OCI-LY1 (cell line): Measurements from ENCODE around the gene CYB5B.

Source experiments
- EZH2 ChIP-seq: fragments of 200-600 bp; sonication (generic), shearing (Covaris generic); IDR thresholded peaks from 2 replicates; pipeline ENCODE4 v1.8.0; 2017; ENCODE audit warnings: borderline replicate concordance, mixed run types, mild to moderate bottlenecking, antibody characterized with exemption, low read length, moderate library complexity, mixed read lengths
- TF ChIP-seq, protein P1 (sequence below): fragments of 200-600 bp; sonication (generic), shearing (Covaris generic); IDR thresholded peaks from 2 replicates; pipeline ENCODE4 v1.5.1; 2017; ENCODE audit warnings: mild to moderate bottlenecking, antibody characterized with exemption, low read length, moderate library complexity, mixed read lengths

DNA sequence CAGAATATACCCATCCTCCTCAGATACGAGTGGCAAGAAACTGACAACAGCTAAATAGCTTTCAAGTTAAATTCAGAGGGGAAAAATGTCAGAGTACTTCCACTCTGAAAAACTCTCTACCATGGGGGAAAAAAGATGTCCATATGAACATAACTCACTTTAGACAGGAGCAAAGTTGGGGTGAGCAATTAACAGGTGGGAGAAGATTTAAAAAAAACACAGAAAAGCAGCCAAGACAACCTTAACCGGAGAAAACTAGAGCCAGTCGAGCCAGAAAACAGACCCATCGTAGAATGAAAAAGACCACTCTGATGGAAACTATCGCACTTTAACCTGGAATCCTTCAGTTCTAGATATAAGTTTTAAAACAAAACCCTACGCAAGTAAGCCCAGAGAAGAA, 39.4 kb upstream of the CYB5B start:
- TF ChIP-seq, protein P1, sequence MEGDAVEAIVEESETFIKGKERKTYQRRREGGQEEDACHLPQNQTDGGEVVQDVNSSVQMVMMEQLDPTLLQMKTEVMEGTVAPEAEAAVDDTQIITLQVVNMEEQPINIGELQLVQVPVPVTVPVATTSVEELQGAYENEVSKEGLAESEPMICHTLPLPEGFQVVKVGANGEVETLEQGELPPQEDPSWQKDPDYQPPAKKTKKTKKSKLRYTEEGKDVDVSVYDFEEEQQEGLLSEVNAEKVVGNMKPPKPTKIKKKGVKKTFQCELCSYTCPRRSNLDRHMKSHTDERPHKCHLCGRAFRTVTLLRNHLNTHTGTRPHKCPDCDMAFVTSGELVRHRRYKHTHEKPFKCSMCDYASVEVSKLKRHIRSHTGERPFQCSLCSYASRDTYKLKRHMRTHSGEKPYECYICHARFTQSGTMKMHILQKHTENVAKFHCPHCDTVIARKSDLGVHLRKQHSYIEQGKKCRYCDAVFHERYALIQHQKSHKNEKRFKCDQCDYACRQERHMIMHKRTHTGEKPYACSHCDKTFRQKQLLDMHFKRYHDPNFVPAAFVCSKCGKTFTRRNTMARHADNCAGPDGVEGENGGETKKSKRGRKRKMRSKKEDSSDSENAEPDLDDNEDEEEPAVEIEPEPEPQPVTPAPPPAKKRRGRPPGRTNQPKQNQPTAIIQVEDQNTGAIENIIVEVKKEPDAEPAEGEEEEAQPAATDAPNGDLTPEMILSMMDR, result no peak
- TF ChIP-seq EZH2, result no peak
